ENCODE results near the gene LHPP.

Gene LHPP

DNA sequence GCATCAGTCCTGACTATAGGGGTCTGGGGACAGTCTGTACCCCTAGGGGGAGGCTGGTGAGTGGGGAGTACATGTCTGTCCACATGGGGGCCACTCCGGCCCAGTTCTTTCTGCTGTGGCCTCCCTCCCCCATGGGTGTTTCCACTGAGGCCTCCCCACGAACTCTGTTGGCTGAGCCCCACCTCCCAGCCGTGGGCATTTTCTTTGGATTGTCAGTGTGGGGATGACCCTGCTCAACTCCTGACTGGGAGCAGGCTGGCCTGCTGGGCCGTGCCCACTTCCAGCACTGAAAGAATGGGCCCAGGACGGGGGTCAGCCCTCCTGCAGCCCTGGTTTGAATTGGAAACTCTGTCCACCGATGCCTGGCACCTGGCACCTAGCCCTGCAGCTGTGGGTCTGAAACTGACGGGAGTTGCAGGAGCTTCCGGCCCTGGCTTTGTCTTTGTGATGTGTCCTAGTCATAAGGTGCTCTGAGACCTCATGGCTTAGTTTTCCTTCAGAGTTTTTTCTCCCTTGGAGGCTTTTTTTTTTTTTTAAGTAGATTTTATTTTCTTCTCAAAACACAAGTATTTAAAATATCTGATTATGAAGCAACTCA, 46.5 kb downstream of the LHPP start:
- TF ChIP-seq, protein P1, sequence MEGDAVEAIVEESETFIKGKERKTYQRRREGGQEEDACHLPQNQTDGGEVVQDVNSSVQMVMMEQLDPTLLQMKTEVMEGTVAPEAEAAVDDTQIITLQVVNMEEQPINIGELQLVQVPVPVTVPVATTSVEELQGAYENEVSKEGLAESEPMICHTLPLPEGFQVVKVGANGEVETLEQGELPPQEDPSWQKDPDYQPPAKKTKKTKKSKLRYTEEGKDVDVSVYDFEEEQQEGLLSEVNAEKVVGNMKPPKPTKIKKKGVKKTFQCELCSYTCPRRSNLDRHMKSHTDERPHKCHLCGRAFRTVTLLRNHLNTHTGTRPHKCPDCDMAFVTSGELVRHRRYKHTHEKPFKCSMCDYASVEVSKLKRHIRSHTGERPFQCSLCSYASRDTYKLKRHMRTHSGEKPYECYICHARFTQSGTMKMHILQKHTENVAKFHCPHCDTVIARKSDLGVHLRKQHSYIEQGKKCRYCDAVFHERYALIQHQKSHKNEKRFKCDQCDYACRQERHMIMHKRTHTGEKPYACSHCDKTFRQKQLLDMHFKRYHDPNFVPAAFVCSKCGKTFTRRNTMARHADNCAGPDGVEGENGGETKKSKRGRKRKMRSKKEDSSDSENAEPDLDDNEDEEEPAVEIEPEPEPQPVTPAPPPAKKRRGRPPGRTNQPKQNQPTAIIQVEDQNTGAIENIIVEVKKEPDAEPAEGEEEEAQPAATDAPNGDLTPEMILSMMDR (IDR thresholded peaks at IDR 0.05; ENCODE audit: insufficient read depth, low read depth, low read length, missing control alignments): no peak
- H3K4me3 ChIP-seq (ENCODE audit: low read length): no peak overlapping the region
- DNase-seq (ENCODE audit: low read depth): no peak

DNA sequence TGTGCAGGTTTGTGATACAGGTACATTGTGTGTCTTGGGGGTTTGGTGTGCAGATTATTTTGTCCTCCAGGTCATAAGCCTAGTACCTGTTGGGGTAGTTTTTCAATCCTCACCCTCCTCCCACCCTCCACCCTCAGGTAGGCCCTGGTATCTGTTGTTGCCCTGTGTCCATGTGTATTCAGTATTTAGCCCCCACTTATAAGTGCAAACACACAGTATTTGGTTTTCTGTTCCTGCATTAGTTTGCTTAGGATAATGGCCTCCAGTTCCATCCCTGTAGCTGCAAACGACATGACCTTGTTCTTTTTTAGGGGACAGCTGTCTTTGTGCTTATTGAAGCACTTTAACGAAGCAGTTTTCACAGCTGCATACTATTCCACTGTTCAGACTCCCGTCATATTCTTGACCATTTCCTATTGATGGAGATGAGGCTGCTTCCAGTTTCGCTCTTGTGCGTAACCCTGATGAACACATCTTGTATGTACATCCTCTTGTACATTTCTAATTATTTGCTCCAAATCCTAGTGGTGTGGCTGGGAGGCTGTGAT, 47.4 kb downstream of the LHPP start:
- no peak overlapping the region for H3K4me3 ChIP-seq (ENCODE audit: low read length)
- TF ChIP-seq, protein P1 (IDR thresholded peaks at IDR 0.05; ENCODE audit: insufficient read depth, low read depth, low read length, missing control alignments): no peak
- no peak for DNase-seq (ENCODE audit: low read depth)

DNA sequence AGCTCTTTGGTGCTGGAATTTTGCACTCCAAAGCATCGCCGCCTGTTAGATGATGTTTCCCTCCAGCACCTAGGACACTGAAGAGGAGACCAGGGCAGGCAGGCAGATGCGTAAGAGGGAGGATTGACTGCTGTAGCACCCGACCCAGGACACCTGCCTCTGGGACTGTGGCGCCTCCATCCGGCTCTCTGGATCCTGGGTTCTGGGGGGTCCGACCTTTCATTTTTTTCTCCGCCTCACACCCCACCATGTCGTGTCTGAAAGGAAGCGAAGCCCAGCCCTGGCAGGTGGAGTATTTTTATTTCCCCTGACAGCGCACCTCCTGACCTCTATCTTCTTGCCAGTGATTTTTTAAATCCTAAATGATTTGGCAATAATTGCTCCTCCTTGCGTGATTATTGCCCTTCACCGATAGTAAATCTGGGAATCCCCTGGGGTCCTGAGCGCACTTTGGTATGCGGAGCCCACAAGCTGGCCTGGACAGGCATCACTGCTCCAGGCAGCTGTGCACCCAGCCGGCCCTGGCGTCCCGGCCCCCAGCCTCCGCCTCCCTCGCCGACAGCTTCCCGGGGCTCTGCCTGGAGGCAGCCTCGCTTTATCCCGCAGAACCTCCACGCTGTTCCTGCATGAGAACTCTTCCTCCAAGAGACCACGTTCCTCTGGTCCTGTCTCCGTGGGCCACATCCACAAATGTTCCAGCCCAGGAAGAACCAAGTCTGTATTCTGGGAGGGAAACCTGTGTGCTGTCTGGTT, 48.4 kb downstream of the LHPP start:
- TF ChIP-seq, protein P1 (IDR thresholded peaks at IDR 0.05; ENCODE audit: insufficient read depth, low read depth, low read length, missing control alignments): no peak
- H3K4me3 ChIP-seq (ENCODE audit: low read length): no peak overlapping the region
- no peak for DNase-seq (ENCODE audit: low read depth)

DNA sequence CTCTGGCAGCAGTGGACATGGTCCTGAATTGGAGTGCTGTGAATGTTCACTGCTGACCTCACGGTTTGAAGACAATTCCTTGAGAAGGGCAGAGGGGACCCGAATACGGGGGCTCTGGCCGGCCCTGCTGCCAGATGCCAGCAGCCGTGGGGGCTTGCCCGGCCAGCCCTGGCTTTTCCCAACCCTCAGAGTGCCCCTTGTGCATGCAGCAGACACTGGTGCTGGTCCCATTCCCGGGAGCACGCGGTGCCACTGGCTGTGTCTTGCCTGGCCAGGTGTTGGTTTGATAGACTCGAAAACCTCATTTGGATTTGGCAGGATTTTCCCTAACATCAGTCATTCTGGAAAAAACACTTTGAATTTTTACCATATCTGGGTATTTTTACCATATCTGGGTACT, 49.1 kb downstream of the LHPP start:
- TF ChIP-seq, protein P1 (IDR thresholded peaks at IDR 0.05; ENCODE audit: insufficient read depth, low read depth, low read length, missing control alignments): no peak
- no peak overlapping the region for H3K4me3 ChIP-seq (ENCODE audit: low read length)
- DNase-seq (ENCODE audit: low read depth): no peak

DNA sequence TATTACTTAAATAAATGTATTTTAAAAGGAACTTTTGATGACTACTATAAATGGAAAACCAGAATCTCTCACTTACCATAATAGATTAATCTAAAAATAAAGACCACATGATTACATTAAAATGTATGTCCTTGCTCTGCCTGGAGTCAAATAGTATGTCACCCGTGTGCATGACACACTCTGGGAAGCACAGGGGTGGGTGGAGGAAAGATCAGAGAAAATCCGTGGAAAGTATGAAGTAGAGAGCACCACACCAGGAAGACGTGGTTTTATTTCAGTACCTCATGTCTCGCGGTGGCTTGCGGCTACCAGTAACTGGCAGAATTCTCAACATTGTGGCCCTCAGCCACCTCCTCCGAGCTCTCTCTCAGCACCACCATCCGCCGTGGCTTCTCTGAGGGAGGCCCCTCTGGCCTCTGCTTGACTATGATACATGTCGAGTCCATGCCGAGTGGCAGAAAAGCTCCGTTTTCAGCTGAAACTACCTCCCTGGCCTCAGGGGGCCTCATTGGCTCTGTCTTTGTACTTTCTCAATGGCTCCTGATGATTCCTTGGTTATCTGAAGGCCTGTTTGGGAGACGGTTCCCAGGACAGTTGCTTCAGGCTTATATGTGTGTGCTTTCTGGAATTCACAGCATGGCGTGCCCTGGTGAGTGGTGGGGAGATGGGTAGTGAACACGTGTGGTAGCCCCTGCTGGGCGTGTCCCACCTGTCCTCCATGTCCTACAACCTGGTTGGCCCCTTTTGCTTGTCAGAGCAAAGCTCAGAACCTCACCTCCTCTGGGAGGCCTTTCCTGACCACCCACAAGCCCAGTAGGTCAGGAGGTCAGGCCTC, 49.8 kb downstream of the LHPP start:
- DNase-seq (ENCODE audit: low read depth): no peak
- no peak overlapping the region for H3K4me3 ChIP-seq (ENCODE audit: low read length)
- TF ChIP-seq, protein P1 (IDR thresholded peaks at IDR 0.05; ENCODE audit: insufficient read depth, low read depth, low read length, missing control alignments): no peak

DNA sequence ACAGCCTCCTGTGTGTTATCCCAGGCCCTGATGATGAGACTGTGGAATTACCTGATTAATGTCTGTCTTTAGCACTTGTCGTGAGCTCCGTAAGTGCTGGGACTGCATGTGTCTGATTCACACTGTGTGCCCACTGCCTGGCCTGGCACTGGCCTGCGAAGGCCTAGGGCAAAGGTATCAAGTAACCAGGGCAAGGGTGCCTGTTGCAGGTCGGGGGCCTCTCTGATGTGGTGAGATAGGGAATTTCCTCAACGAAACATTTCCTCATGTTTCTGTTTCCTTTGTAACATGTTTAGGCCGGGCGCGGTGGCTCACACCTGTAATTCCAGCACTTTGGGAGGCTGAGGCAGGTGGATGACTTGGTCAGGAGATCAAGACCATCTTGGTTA, 50.4 kb downstream of the LHPP start:
- no peak for DNase-seq (ENCODE audit: low read depth)
- TF ChIP-seq, protein P1 (IDR thresholded peaks at IDR 0.05; ENCODE audit: insufficient read depth, low read depth, low read length, missing control alignments): no peak
- H3K4me3 ChIP-seq (ENCODE audit: low read length): no peak overlapping the region
